ENCODE measurements around the gene RALY. TPM values are rescaled to one million over a fixed set of nuclear protein-coding genes. Genes with fewer than 3 reads are reported as not detected.

Gene RALY
- polyA plus RNA-seq (2012; ENCODE audit: low read depth, missing spikeins), result 123 TPM

DNA sequence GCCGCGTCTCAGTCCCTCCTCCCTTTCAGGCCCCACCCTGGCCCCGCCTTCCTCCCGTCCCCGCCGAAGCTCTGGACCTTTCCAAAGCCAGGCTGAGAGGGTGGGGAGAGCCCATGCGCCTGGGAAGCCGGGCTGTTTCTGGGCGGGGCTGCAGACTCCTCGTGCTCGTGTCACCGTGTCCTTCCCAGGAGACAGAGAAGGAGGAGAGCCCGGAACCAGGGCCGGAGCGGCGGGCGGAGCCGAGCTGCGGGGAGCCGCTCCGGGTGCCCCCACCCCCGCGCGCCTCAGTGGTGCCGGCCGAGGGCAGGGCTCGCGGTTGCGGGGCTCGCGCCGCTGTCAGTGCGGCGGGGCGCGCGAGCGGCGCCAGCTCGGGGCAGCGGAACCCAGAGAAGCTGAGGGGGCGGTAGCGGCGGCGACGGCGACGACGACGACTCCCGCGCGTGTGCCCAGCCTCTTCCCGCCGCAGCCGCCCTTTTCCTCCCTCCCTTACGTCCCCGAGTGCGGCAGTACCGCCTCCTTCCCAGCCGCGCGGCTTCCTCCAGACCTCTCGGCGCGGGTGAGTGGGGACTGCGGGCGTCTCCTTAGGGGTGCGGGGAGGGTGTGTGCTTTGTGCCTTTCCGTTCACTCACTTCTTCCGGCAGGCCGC is at the start of gene RALY:
RALY (plus strand) TSS at position 336 of the 646 bp plus-strand sequence. CDS start 78,164 bp downstream, outside the sequence.
- TF ChIP-seq POLR2A (IDR thresholded peaks at IDR 0.05; ENCODE audit: low read depth, low read length) (peak; percentile 92), TAF1 (IDR thresholded peaks at IDR 0.05; ENCODE audit: low read depth, low read length) (peak; percentile 97), PAX5 (IDR thresholded peaks at IDR 0.05; ENCODE audit: insufficient read depth, low read length, severe bottlenecking) (peak; percentile 29), POLR2AphosphoS5 (IDR thresholded peaks at IDR 0.05; ENCODE audit: low read depth, low read length) (peak; percentile 96), SPI1 (IDR thresholded peaks at IDR 0.05; ENCODE audit: low read depth, low read length) (no peak), POU2F2 (IDR thresholded peaks at IDR 0.05; ENCODE audit: low read depth, low read length) (peak; percentile 66)
- peak; percentile 86 for FAIRE-seq
- DNase-seq (ENCODE audit: insufficient read length, low spot score), result peak; percentile 85

DNA sequence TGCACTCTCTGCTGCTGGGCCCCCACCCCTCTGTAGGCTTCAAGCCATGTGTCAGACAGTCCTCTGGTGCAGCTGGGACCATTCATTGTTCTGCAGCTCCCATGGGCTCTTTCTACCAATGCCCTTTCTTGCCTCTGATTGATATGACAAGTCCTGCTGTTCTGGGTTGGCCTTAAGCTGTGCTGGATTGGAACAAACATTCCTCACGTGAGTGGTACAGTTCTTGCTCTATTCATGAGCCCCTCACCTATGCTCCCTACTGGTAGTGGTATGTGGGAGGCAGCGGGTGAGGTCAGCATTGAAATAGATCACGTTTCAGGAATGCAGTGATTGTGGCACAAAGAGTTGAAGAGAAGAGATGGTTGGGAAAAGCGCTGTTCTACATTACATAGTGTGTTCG is 48.8 kb upstream of the RALY start:
- FAIRE-seq (no peak), DNase-seq (ENCODE audit: insufficient read length, low spot score) (no peak)
- TF ChIP-seq TAF1 (IDR thresholded peaks at IDR 0.05; ENCODE audit: low read depth, low read length), result no peak

DNA sequence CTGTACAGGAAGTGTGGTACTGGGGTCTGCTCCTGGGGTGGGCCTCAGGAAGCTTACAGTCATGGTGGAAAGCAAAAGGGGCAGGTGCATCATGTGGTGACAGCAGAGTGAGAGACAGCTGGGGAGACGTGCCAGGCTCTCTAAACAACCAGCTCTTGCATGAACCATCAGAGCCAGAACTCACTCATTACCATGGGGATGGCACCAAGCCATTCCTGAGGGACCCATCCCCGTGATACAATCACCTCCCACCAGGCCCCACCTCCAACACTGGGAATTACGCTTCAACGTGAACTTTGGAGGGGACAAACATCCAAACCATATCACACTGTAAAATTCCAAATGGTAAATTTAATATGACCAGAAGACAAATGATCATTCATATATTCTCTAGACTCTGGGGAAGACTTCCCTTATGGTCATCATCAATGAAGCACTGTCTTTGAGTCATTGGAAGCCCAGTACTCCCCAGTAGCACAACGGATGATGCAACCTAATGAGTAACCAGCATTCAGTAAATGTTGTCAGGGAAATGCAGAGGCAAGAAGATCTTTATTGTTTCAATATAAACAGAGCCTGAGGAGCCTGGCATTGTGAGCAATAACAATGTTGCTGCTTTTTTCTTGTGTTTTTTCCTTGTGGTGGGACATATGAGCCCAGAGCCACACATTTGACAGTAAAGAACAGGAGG is 48.2 kb upstream of the RALY start:
- TF ChIP-seq POLR2A (IDR thresholded peaks at IDR 0.05; ENCODE audit: low read depth, low read length) (no peak), PAX5 (IDR thresholded peaks at IDR 0.05; ENCODE audit: insufficient read depth, low read length, severe bottlenecking) (no peak), POLR2AphosphoS5 (IDR thresholded peaks at IDR 0.05; ENCODE audit: low read depth, low read length) (no peak), TAF1 (IDR thresholded peaks at IDR 0.05; ENCODE audit: low read depth, low read length) (no peak), POU2F2 (IDR thresholded peaks at IDR 0.05; ENCODE audit: low read depth, low read length) (no peak)
- no peak for FAIRE-seq
- DNase-seq (ENCODE audit: insufficient read length, low spot score), result no peak

DNA sequence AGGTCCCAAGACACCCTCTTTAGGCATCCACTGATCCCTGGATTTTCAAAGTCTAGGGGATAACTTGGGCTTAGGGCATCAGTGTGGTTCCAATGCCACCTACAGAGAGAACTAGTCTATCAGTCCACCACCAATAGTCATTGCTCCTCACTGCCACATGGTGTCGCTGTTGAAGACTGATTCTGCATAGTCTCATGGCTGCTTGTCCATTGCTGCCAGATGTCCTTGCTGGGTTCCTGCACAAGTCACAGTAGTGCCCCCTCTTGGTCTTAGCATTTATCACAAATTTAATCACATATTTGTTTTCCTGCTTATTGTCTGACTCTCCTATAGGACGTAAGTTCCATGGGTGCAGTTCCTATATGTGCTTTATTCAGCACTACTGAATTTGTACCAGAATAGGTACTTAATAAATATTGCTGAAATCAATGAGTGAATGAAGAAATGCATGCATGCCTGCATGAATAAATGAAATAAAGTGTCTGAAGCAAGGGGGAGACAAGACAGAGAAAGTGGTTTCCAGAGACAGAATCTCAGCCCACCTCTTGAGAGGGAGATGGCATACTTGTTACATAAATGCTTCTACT is 45.9 kb upstream of the RALY start:
- DNase-seq (ENCODE audit: insufficient read length, low spot score) (peak; percentile 23), FAIRE-seq (peak; percentile 45)
- TF ChIP-seq POLR2A (IDR thresholded peaks at IDR 0.05; ENCODE audit: low read depth, low read length), result no peak
- no peak for TF ChIP-seq POLR2AphosphoS5 (IDR thresholded peaks at IDR 0.05; ENCODE audit: low read depth, low read length)
- no peak for TF ChIP-seq POU2F2 (IDR thresholded peaks at IDR 0.05; ENCODE audit: low read depth, low read length)
- TF ChIP-seq SPI1 (IDR thresholded peaks at IDR 0.05; ENCODE audit: low read depth, low read length), result no peak

DNA sequence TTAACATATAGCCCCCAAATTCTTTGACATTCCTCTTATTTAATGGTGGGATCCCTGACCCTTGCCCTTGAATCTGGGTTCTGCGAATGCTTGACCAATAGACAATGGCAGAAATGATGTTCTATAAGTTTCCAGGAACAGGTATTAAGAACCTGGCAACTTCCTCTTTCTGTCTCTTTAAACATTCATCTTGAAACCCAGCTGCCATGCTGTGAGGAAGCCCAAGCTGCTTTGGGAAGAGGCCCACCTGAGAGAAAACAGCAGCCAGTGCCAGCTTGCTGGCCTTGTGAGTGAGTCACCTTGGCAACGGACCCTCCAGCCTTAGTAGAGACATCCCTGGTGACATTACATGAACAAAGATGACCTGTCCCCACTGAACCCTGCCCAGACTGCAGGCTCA is 45.2 kb upstream of the RALY start:
- TF ChIP-seq SPI1 (IDR thresholded peaks at IDR 0.05; ENCODE audit: low read depth, low read length) (peak; percentile 46; the same call in 1 of the 2 replicates), POLR2AphosphoS5 (IDR thresholded peaks at IDR 0.05; ENCODE audit: low read depth, low read length) (no peak)
- DNase-seq (ENCODE audit: insufficient read length, low spot score), result no peak
- FAIRE-seq, result no peak

DNA sequence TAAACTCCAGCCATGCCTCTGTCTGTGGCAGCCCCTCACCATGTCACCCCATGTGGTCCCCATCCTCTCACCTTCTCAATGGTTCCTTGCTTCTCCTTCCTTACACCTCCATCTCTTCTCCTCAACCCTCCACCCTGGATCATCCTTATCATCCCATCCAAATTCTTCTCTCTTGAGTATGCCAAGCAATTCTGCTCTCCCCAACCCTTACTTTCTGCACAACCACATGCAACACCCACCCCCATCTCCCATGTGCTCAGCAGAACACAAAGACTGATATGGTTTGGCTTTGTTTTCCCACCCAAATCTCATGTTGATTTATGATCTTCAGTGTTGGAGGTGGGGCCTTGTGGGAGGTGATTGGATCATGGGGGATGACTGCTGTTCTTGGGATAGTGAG is 42.5 kb upstream of the RALY start:
- TF ChIP-seq POU2F2 (IDR thresholded peaks at IDR 0.05; ENCODE audit: low read depth, low read length) (no peak), SPI1 (IDR thresholded peaks at IDR 0.05; ENCODE audit: low read depth, low read length) (no peak), PAX5 (IDR thresholded peaks at IDR 0.05; ENCODE audit: insufficient read depth, low read length, severe bottlenecking) (no peak), TAF1 (IDR thresholded peaks at IDR 0.05; ENCODE audit: low read depth, low read length) (no peak), POLR2A (IDR thresholded peaks at IDR 0.05; ENCODE audit: low read depth, low read length) (no peak), POLR2AphosphoS5 (IDR thresholded peaks at IDR 0.05; ENCODE audit: low read depth, low read length) (no peak)
- FAIRE-seq (no peak), DNase-seq (ENCODE audit: insufficient read length, low spot score) (no peak)

DNA sequence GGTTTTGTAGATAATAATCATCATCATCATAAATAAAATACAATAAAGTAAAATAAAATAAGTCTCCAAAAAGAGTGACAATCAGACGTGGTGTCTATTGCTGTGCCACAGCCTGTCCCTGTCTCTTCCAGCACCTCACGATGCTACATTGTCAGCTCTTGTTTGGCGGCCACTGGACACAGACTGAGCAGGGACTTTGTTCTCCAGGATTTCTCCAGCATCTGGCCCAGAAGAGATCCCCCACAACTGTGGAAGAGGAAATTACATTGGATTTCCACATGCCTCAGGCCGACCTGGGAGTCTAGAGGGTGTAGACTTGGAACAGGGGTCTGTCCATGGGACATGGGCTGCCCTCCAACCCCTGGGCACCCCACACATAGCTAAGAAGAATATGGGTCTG is 39.2 kb upstream of the RALY start:
- DNase-seq (ENCODE audit: insufficient read length, low spot score) (no peak), FAIRE-seq (no peak)
- TF ChIP-seq SPI1 (IDR thresholded peaks at IDR 0.05; ENCODE audit: low read depth, low read length) (no peak), POU2F2 (IDR thresholded peaks at IDR 0.05; ENCODE audit: low read depth, low read length) (no peak), PAX5 (IDR thresholded peaks at IDR 0.05; ENCODE audit: insufficient read depth, low read length, severe bottlenecking) (no peak), POLR2A (IDR thresholded peaks at IDR 0.05; ENCODE audit: low read depth, low read length) (no peak), TAF1 (IDR thresholded peaks at IDR 0.05; ENCODE audit: low read depth, low read length) (no peak), POLR2AphosphoS5 (IDR thresholded peaks at IDR 0.05; ENCODE audit: low read depth, low read length) (no peak)

DNA sequence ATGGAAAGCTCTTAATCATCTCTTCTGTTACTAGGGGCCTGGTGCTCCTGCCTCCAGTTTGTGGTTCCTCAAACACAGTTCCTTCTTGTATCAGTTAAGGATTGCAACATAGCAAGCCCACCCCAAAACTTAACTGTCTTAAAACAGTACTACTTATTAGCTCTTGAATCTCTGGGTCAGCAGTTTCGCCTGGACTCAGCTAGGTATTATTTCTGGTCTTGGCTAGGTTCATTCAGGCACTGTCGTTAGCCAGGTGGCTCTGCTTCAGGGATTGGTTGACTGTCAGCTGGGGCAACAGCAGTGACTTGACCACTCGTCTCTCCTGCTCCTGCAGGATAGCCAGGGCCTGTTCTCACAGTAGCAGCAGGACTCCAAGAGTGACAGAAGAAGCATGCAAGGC is 30.0 kb upstream of the RALY start:
- FAIRE-seq (no peak), DNase-seq (ENCODE audit: insufficient read length, low spot score) (no peak)
- TF ChIP-seq POU2F2 (IDR thresholded peaks at IDR 0.05; ENCODE audit: low read depth, low read length), result no peak
- TF ChIP-seq POLR2AphosphoS5 (IDR thresholded peaks at IDR 0.05; ENCODE audit: low read depth, low read length), result no peak
- TF ChIP-seq TAF1 (IDR thresholded peaks at IDR 0.05; ENCODE audit: low read depth, low read length), result no peak
- TF ChIP-seq SPI1 (IDR thresholded peaks at IDR 0.05; ENCODE audit: low read depth, low read length), result no peak
- TF ChIP-seq POLR2A (IDR thresholded peaks at IDR 0.05; ENCODE audit: low read depth, low read length), result no peak
- TF ChIP-seq PAX5 (IDR thresholded peaks at IDR 0.05; ENCODE audit: insufficient read depth, low read length, severe bottlenecking), result no peak

DNA sequence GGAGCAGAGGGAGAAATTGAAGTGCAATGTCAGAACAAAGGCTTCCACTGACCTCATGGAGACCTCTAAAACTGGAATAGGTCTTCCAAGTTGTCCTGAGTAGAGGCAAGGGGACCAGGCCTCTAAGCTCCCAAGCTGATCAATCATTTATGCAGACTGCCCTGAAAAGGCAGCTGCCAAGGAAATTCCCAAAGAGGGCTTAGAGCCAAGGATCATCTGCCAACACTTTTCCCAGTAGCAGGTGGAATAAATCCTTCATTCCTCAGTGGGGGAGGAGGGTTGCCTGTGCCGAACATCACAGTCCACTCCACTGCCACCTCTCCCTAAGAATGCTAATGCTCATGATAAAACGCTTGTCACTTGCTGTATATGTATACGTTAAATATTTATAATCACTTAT is 29.3 kb upstream of the RALY start:
- DNase-seq (ENCODE audit: insufficient read length, low spot score) (no peak), FAIRE-seq (no peak)
- no peak for TF ChIP-seq POU2F2 (IDR thresholded peaks at IDR 0.05; ENCODE audit: low read depth, low read length)
- TF ChIP-seq PAX5 (IDR thresholded peaks at IDR 0.05; ENCODE audit: insufficient read depth, low read length, severe bottlenecking), result no peak
- TF ChIP-seq POLR2AphosphoS5 (IDR thresholded peaks at IDR 0.05; ENCODE audit: low read depth, low read length), result no peak
- no peak for TF ChIP-seq TAF1 (IDR thresholded peaks at IDR 0.05; ENCODE audit: low read depth, low read length)
- TF ChIP-seq POLR2A (IDR thresholded peaks at IDR 0.05; ENCODE audit: low read depth, low read length), result no peak
- TF ChIP-seq SPI1 (IDR thresholded peaks at IDR 0.05; ENCODE audit: low read depth, low read length), result no peak

DNA sequence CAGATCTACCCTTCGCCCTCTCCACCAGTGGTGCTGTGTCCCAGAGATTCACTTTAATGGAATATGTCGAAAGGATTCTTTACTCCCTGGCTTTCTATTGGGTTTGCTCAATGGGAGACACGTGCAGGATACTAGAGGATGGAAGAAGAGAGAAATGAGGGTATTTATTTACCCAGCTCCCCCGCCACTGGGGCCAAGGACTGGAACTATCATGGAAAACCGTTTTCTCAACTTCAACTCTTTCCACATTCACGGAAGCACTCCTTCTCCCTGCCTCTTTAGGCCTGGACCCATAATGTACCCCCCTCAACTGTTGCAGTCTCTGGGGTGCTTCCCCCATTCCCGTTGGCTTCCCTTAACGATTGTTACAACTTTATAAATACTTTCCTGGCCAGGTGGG is 26.6 kb upstream of the RALY start:
- FAIRE-seq (no peak), DNase-seq (ENCODE audit: insufficient read length, low spot score) (no peak)
- TF ChIP-seq SPI1 (IDR thresholded peaks at IDR 0.05; ENCODE audit: low read depth, low read length), result no peak
- TF ChIP-seq POLR2AphosphoS5 (IDR thresholded peaks at IDR 0.05; ENCODE audit: low read depth, low read length), result no peak
- no peak for TF ChIP-seq POU2F2 (IDR thresholded peaks at IDR 0.05; ENCODE audit: low read depth, low read length)
- TF ChIP-seq TAF1 (IDR thresholded peaks at IDR 0.05; ENCODE audit: low read depth, low read length), result no peak
- TF ChIP-seq PAX5 (IDR thresholded peaks at IDR 0.05; ENCODE audit: insufficient read depth, low read length, severe bottlenecking), result no peak
- no peak for TF ChIP-seq POLR2A (IDR thresholded peaks at IDR 0.05; ENCODE audit: low read depth, low read length)

All from GM12891 (cell line).